ENCODE measurements around the gene CA5A. TPM values are rescaled to one million over a fixed set of nuclear protein-coding genes. Genes with fewer than 3 reads are reported as not detected.

CA5A gene
- total and polyA plus RNA-seq, 9 of the 15 experiments (the other 6 are each of a cell fraction or from before 2014, with no cell fraction given) = not detected

DNA sequence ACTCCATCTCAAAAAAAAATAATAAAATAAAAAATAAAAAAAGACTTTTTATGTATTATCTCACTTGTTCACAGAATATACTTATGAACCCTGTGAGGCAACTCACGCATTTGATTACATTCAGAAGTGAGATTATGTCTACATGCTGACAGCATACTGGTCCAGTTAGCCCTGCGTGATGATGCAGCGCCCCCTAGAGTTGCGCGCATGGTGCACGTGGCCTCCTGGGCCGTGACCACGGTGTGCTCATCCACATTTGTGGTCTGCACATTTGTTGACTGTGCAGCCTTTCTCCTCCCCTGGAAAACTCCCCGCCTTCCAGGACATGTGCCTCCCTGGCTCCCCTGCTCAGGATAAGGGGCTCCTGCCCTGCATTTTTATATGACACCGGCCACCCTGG lies 46.6 kb downstream of the CA5A start (continued):
- peak; percentile 27; the same call in 1 of the 2 replicates for TF ChIP-seq MGA (IDR thresholded peaks at IDR 0.05)
- peak; percentile 55 for TF ChIP-seq MAX (CRISPR knock-in tag; IDR thresholded peaks at IDR 0.05)

Data from K562 (cell line).